Fibroblast of lung (primary cell): ENCODE data around the gene PFDN6.

Source experiments
- EZH2 ChIP-seq: IDR thresholded peaks from 2 replicates; pipeline ENCODE4 v1.5.1; 2012; ENCODE audit warnings: low read length, control low read depth, mild to moderate bottlenecking; ENCODE audit errors: missing control alignments
- TF ChIP-seq, protein P1 (sequence below), 2 donors: IDR thresholded peaks in 1 of 2; conservative IDR thresholded peaks in 1 of 2; 1 replicate in 1 of 2; 2 replicates in 1 of 2; pipeline ENCODE4 v1.5.1; 2011 to 2012; ENCODE audit warnings: low read length in 2 of 2, control low read depth in 1 of 2, inconsistent platforms in 1 of 2, low read depth in 1 of 2, mild to moderate bottlenecking in 1 of 2

DNA sequence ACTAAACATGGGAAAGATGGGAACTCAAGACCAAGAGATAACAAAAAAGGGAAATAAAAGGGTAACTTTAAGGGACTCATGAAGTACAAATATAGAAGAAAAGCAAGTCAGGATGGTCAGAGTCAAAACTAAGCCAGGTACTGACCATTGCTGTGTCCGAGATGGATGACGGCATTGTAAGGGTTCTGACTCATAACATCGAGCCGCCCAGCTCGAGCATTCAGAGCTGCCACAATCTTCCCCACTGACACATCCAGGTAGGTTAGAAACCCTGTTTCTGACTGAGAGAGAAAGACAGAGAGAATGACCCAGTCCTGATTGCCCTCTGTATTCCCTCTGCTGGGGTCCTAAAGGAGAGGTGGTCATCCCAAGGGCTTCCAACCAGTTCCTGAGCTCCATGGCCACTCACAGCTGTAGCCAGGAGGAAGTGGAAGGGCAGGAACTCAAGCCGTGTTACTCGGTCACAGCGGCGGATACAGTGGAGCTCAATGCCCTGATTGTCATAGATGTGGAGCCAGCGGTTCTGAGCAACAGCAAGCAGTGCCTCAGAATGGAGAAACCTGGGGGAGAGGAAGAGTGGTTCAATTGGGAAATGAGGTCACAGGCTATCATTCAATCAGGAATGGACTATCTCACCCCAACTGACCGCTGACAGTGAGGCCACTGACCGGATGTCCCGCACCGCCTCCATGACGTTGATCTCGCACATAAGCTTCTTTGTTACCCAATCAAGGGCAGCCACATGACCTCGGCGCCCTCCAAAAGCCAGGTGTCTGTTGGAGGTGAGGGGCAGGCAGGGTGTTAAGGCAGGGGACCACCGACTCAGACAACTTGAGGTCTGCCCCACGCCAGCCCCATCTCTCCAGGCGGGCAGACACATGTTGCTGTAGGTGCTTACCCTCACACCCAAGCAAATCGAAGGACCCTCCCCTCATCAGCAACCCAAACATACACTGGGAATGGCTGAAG lies 2.2 kb upstream of the PFDN6 start:
- TF ChIP-seq EZH2: no peak
- TF ChIP-seq, protein P1, sequence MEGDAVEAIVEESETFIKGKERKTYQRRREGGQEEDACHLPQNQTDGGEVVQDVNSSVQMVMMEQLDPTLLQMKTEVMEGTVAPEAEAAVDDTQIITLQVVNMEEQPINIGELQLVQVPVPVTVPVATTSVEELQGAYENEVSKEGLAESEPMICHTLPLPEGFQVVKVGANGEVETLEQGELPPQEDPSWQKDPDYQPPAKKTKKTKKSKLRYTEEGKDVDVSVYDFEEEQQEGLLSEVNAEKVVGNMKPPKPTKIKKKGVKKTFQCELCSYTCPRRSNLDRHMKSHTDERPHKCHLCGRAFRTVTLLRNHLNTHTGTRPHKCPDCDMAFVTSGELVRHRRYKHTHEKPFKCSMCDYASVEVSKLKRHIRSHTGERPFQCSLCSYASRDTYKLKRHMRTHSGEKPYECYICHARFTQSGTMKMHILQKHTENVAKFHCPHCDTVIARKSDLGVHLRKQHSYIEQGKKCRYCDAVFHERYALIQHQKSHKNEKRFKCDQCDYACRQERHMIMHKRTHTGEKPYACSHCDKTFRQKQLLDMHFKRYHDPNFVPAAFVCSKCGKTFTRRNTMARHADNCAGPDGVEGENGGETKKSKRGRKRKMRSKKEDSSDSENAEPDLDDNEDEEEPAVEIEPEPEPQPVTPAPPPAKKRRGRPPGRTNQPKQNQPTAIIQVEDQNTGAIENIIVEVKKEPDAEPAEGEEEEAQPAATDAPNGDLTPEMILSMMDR (conservative IDR thresholded peaks at IDR 0.05 in 1 of 2, IDR thresholded peaks at IDR 0.05 in 1 of 2; ENCODE audit: low read depth in 1 of 2, low read length in 2 of 2): no peak
